WTC11 (cell line): ENCODE measurements around the gene NKX2-1. TPM values are rescaled to one million over a fixed set of nuclear protein-coding genes. Genes with fewer than 3 reads are reported as not detected.

Source experiments
- ATAC-seq: fragments of 200-7000 bp; cut with Tn5 transposase; 2 replicates; pipeline ENCODE4 v1.10.0; 2021; ENCODE audit warnings: mild to moderate bottlenecking, moderate library complexity
- Bru-seq: library from RNA; stranded (reverse); fragments of 400-500 nt; gene quantifications from one replicate; lab custom pipeline; 2021; lab: Mats Ljungman, UMichigan
- CTCF ChIA-PET: fragments of 300-600 bp; sonication (Branson Sonifier 250); formaldehyde crosslinking; loops from one replicate; lab custom pipeline; 2021; ENCODE audit warnings: antibody characterized with exemption; lab: Charles Lee
- POLR2A ChIA-PET: fragments of 350-600 bp; sonication (Branson Sonifier 250); formaldehyde crosslinking; loops from one replicate; lab custom pipeline; 2021; ENCODE audit warnings: antibody characterized with exemption; lab: Charles Lee
- DNase-seq: peaks from one replicate; pipeline ENCODE4 v3.0.0; 2021; ENCODE audit warnings: low spot score
- H3K27ac Mint-ChIP-seq: 2 replicates; pipeline ENCODE4 v1.8.0; 2021; ENCODE audit warnings: mixed read lengths
- H3K27me3 Mint-ChIP-seq: 2 replicates; pipeline ENCODE4 v1.8.0; 2021; ENCODE audit warnings: low read depth, mild to moderate bottlenecking, moderate library complexity, mixed read lengths
- H3K36me3 Mint-ChIP-seq: 2 replicates; pipeline ENCODE4 v1.8.0; 2021; ENCODE audit warnings: mixed read lengths
- H3K4me1 Mint-ChIP-seq: 2 replicates; pipeline ENCODE4 v1.8.0; 2022; ENCODE audit warnings: mixed read lengths
- H3K4me3 Mint-ChIP-seq: 2 replicates; pipeline ENCODE4 v1.8.0; 2021; ENCODE audit warnings: mild to moderate bottlenecking, moderate library complexity, mixed read lengths
- H3K9me3 Mint-ChIP-seq: 2 replicates; pipeline ENCODE4 v1.8.0; 2021; ENCODE audit warnings: mixed read lengths
- CTCF ChIP-seq: fragments of 200-600 bp; IDR thresholded peaks from 2 replicates; pipeline ENCODE4 v1.8.0; 2022; ENCODE audit warnings: antibody characterized with exemption
- E2F4 ChIP-seq: sonication (generic); formaldehyde crosslinking; IDR thresholded peaks from 2 replicates; pipeline ENCODE4 v1.8.1; 2022; ENCODE audit warnings: low read depth, mild to moderate bottlenecking, moderate library complexity, missing genetic modification reagents, borderline replicate concordance
- E2F5 ChIP-seq: sonication (generic); formaldehyde crosslinking; IDR thresholded peaks from 2 replicates; pipeline ENCODE4 v1.8.1; 2022; ENCODE audit warnings: mild to moderate bottlenecking, moderate library complexity, missing genetic modification reagents
- ETV6 ChIP-seq: sonication (generic); formaldehyde crosslinking; IDR thresholded peaks from 2 replicates; pipeline ENCODE4 v1.8.1; 2022; ENCODE audit warnings: mild to moderate bottlenecking, missing genetic modification reagents
- GRHL2 ChIP-seq: fragments of 250-450 bp; sonication (Bioruptor Pico); IDR thresholded peaks from 2 replicates; pipeline ENCODE4 v1.8.0; 2022; ENCODE audit warnings: mild to moderate bottlenecking, moderate library complexity; ENCODE audit not compliant: insufficient replicate concordance, severe bottlenecking
- PRDM15 ChIP-seq: sonication (generic); formaldehyde crosslinking; IDR thresholded peaks from 2 replicates; pipeline ENCODE4 v1.8.0; 2022; ENCODE audit warnings: missing genetic modification reagents
- RORB ChIP-seq: fragments of 250-450 bp; sonication (Bioruptor Pico); IDR thresholded peaks from 2 replicates; pipeline ENCODE4 v1.9.0; 2021; ENCODE audit warnings: mild to moderate bottlenecking
- SMAD4 ChIP-seq: sonication (generic); formaldehyde crosslinking; IDR thresholded peaks from 2 replicates; pipeline ENCODE4 v1.8.0; 2022; ENCODE audit warnings: mild to moderate bottlenecking, missing genetic modification reagents
- TEAD1 ChIP-seq: sonication (generic); formaldehyde crosslinking; IDR thresholded peaks from 2 replicates; pipeline ENCODE4 v1.8.0; 2022; ENCODE audit warnings: mild to moderate bottlenecking, missing genetic modification reagents
- USF2 ChIP-seq: sonication (generic); formaldehyde crosslinking; IDR thresholded peaks from 2 replicates; pipeline ENCODE4 v1.8.1; 2023; ENCODE audit warnings: mild to moderate bottlenecking, missing genetic modification reagents, moderate library complexity
- ZNF281 ChIP-seq: sonication (generic); formaldehyde crosslinking; IDR thresholded peaks from 2 replicates; pipeline ENCODE4 v1.8.0; 2023; ENCODE audit warnings: mild to moderate bottlenecking, missing genetic modification reagents
- ZNF671 ChIP-seq: fragments of 250-450 bp; sonication (Bioruptor Pico); IDR thresholded peaks from 2 replicates; pipeline ENCODE4 v1.8.0; 2021; ENCODE audit warnings: mild to moderate bottlenecking
- long read RNA-seq, 3 experiments: library from RNA in 1 of 3; library from capped mRNA in 1 of 3; library from polyadenylated mRNA in 1 of 3; unstranded in 2 of 3; stranded (forward) in 1 of 3; transcript quantifications; one replicate each; pipeline ENCODE4 v2.0.0, GENCODE V29; 2021
- total RNA-seq: library from RNA; stranded (reverse); gene quantifications from 3 replicates; pipeline ENCODE4 v1.2.3, GENCODE V29; 2021

The NKX2-1 gene
- total RNA-seq: 0.16 to 0.18 TPM in 2 of 3 replicates, not detected in the other
- Bru-seq, nascent RNA: not detected
- long read RNA-seq, experiment 1: 0 reads
- long read RNA-seq, experiment 2: 0 reads
- long read RNA-seq, experiment 3: 0 reads

GRCh38 chr14:36519431-36520321, at the start of gene NKX2-1:
TSS of gene NKX2-1 (minus strand) at chr14:36520232. CDS start at chr14:36520129, 103 bp downstream.
- Mint-ChIP-seq H3K4me1 (peaks cover 41% of the 10 kb centered on the region), H3K4me3 (peak within 1 kb of the TSS; percentile 59), H3K36me3 (no peaks in the 10 kb centered on the region), H3K27ac (no peak within 1 kb of the TSS), H3K27me3 (peaks cover 98% of the 10 kb centered on the region), H3K9me3 (no peaks in the 10 kb centered on the region)
- ChIA-PET POLR2A (interaction anchor here (0.7 to 1.1 kb wide), 2 partner anchors 64 to 129 kb away, joined by 3 read pairs; no protein-coding TSS in a partner anchor), CTCF (interaction anchor here (1.0 to 9.3 kb wide), 13 partner anchors 10 to 450 kb away, joined by 3 to 145 read pairs (median 7); partner anchors contain the start of genes MBIP and NKX2-8)
- ATAC-seq (peak; percentile 14), DNase-seq (peak; percentile 72)
- TF ChIP-seq USF2 (CRISPR knock-in tag) (no peak), PRDM15 (CRISPR knock-in tag) (peak; percentile 56; the same call in 1 of the 2 replicates)

- ATAC-seq (peak; percentile 56), DNase-seq (peak; percentile 46)
- CTCF ChIA-PET: interaction anchor here (1.0 to 7.6 kb wide), 6 partner anchors 25 to 487 kb away, joined by 3 to 159 read pairs (median 34); partner anchors contain the start of gene NKX2-8
- TF ChIP-seq SMAD4 (CRISPR knock-in tag): no peak
- TF ChIP-seq GRHL2 (CRISPR knock-in tag): no peak
- peak; percentile 65 for TF ChIP-seq CTCF
- no peaks in the 10 kb centered on the region for H3K9me3 Mint-ChIP-seq
- H3K27ac Mint-ChIP-seq: no peak overlapping the region
- POLR2A ChIA-PET: no interaction called here
- no peaks in the 10 kb centered on the region for H3K36me3 Mint-ChIP-seq
- peaks cover 17% of the 10 kb centered on the region for H3K27me3 Mint-ChIP-seq
- no peak overlapping the region for H3K4me3 Mint-ChIP-seq
- peaks cover 14% of the 10 kb centered on the region for H3K4me1 Mint-ChIP-seq
These were observed 36.9 kb upstream of the NKX2-1 start for GRCh38 chr14:36556811-36557433.

GRCh38 chr14:36555998-36556743, 36.1 kb upstream of the NKX2-1 start:
- Mint-ChIP-seq H3K4me3 (no peak overlapping the region), H3K27me3 (peaks cover 12% of the 10 kb centered on the region), H3K4me1 (peaks cover 14% of the 10 kb centered on the region), H3K36me3 (no peaks in the 10 kb centered on the region), H3K9me3 (no peaks in the 10 kb centered on the region), H3K27ac (no peak overlapping the region)
- ChIA-PET POLR2A (no interaction called here), CTCF (interaction anchor here (0.8 to 7.6 kb wide), 13 partner anchors 17 to 486 kb away, joined by 3 to 159 read pairs (median 4); partner anchors contain the start of gene NKX2-8)
- ATAC-seq (peak; percentile 43), DNase-seq (no peak)
- no peak for TF ChIP-seq ETV6
- TF ChIP-seq ZNF281 (CRISPR knock-in tag): no peak
- TF ChIP-seq E2F4 (CRISPR knock-in tag): no peak
- no peak for TF ChIP-seq E2F5 (CRISPR knock-in tag)
- TF ChIP-seq RORB (CRISPR knock-in tag): no peak
- TF ChIP-seq ZNF671 (CRISPR knock-in tag): no peak
- TF ChIP-seq TEAD1 (CRISPR knock-in tag): no peak
